ENCODE data around the gene RPP25.

The RPP25 gene

DNA sequence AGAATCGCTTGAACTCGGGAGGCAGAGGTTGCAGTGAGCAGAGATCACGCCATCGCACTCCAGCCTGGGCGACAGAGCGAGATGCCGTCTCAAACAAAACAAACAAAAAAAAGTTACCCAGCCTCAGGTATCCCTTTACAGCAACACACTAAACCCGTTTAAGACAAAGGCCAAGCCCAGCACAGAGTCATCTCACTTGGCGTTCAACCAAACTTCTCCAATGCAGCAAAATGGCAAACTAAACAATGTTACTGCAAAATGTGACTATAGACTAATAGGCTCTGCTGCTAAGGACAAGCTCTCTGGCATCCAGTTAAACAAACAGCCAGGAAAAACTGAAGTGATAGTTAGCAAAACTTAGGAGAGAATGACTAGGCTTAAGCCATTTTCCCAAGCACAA, 43.5 kb downstream of the RPP25 start:
- DNase-seq = no peak

DNA sequence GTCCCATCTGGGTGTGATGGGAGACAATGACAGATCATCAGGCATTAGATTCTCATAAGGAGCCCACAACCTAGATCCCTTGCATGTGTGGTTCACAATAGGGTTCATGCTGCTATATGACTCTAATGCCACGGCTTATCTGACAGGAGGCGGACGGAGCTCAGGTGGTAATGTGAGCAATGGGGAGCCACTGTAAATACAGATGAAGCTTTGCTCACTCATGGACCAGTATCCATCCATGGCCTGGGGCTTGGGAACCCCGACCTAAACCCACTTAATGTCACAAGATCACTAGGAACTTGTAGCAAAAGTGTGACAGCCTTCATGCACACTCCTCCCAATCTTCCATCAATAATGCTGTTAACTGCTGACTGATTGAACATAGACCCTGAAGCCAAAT, 47.9 kb downstream of the RPP25 start:
- no peak for DNase-seq

DNA sequence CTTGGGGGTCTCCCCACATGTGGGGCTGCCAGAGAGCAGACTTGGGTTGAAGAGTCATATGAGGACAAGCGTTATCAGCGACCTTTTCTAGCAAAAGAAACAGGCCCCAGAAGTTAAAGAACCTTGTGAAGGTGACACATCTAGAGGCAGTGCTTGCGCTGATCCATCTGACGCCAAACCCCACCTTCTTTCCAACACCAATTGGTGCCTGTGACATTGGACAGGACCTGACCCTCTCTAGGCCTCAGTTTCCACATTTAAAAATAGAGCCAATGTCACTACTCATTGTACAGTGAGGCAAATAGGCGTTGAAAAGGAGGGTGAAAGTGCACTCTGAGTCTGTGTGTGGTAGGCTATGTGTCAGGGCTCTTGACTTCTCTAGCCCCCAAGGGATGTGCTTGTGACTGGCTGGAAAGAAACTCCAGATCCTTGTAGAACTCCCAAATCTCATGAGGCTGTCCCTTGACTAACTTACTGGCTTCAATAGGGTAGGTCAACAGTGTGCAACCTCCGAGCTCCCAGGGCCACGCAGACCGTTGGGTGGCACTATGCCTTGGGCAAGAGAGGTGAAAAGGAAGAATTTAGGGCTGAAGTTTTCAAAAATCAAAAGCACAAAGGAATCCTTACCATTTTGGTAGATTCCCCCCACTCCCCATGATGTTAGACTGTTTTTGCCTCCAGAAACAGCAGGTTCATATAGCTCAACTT, 49.3 kb downstream of the RPP25 start:
- DNase-seq = no peak

DNA sequence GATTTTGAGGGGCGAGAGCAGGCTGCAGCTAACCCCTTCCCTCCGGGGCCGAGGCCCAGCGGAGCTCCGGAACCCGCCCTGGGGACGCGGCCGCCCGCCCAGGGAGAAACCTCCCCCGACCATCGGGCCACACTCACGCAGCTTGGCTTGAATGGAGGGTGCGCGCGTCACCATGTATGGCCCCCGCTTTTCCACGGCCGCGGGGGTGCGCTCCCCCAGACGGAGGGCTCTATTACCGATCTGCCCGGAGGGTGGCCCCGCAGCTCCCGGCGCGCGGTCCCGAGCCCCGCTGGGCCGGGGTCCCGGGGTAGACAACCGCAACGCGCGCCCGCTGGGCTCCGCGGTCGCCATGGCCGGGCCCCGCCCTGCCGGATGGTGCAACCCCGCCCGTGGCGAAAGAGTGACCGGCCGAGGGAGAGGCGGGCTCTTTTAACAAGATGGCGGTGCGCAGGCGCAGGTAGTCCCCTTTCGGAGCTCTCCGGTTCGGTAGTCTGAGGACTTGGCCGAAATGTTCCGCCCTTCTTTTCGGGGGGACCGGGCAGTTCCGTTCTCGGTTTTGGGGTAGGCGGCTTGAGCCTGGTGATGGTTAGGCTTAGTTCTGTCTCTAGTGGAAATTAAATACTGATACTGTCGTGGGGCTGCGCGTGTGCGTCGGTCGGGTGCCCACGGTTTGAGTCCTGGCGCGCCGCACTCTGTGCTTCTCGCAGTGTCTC, 50.0 kb downstream of the RPP25 start, which contains the start of gene FAM219B:
Gene FAM219B, minus strand, starts transcription at position 402 of the 713 bp plus-strand sequence. Its CDS starts 51 bp downstream, at position 351.
- peak; percentile 90 for DNase-seq

DNA sequence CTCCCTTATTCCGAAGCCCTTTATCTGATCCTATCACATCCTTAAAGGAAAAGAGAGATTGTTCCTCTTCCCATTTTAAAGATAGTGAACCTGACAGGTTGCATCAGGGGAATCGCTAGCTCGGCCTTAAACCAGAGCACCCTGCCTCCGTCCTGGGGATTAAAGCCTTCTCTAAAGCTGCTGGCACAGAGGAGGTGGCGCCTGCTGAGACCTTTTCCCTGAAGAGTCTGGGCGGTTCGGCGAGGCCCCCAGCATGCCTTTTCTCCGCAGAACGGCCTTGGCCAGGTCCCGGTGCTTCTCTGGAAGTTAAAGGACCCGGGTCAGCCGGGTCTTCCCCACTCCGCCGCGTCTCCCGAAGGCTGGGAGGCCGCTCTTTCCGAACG, 50.5 kb downstream of the RPP25 start:
- peak; percentile 44 for DNase-seq

All from activated CD4-positive, alpha-beta T cell treated with anti-CD3 and anti-CD28 coated beads, Interleukin-2, Interleukin-6, amounts not matched to agents 100 ng/mL and 50 ng/mL, durations not matched to agents 16 hours and 8 hours (primary cell).